NCI-H2171 treated with DMSO at 0.1 percent for 48 hours (cell line): ENCODE measurements around the gene HOXB5.

Experiments used
- DNase-seq: peaks from one replicate; lab custom pipeline; 2025; lab: John Stamatoyannopoulos, UW

The HOXB5 gene

GRCh38 chr17:48593126-48593829 lies at the start of gene HOXB5:
HOXB5 (minus strand) TSS chr17:48593779; CDS start chr17:48593682, 97 bp downstream.
- no peak for DNase-seq

GRCh38 chr17:48642843-48643696 lies 49.5 kb upstream of the HOXB5 start:
- no peak for DNase-seq

- DNase-seq, result no peak
Measured at GRCh38 chr17:48642059-48642842, 48.7 kb upstream of the HOXB5 start.

GRCh38 chr17:48641541-48642058 lies 48.0 kb upstream of the HOXB5 start:
- no peak for DNase-seq

- no peak for DNase-seq
Measured at GRCh38 chr17:48640858-48641180, 47.2 kb upstream of the HOXB5 start.

- DNase-seq, result no peak
Measured at GRCh38 chr17:48639982-48640857, 46.6 kb upstream of the HOXB5 start.

- no peak for DNase-seq
Measured at GRCh38 chr17:48639136-48639535, 45.6 kb upstream of the HOXB5 start.

- DNase-seq, result no peak
Measured at GRCh38 chr17:48637323-48638260, 44.0 kb upstream of the HOXB5 start.

GRCh38 chr17:48636177-48637018 lies 42.8 kb upstream of the HOXB5 start:
- DNase-seq, result peak; percentile 65

- DNase-seq, result no peak
Measured at GRCh38 chr17:48634493-48635208, 41.1 kb upstream of the HOXB5 start.

- no peak for DNase-seq
Measured at GRCh38 chr17:48633266-48633677, 39.7 kb upstream of the HOXB5 start.

GRCh38 chr17:48632579-48633265 lies 39.1 kb upstream of the HOXB5 start:
- DNase-seq, result no peak

GRCh38 chr17:48631693-48632578 lies 38.4 kb upstream of the HOXB5 start:
- no peak for DNase-seq

GRCh38 chr17:48630925-48631692 lies 37.5 kb upstream of the HOXB5 start:
- no peak for DNase-seq

GRCh38 chr17:48630009-48630924 lies 36.7 kb upstream of the HOXB5 start:
- DNase-seq, result no peak
